ENCODE measurements around the gene KRT80.

The KRT80 gene

GRCh38 chr12:52141875-52142274 is 49.9 kb downstream of the KRT80 start:
- in situ Hi-C loops (cut with MboI; ENCODE audit: low sequenced_read_pairs), result no loop called here

GRCh38 chr12:52141306-52141705 is 50.5 kb downstream of the KRT80 start:
- in situ Hi-C loops (cut with MboI; ENCODE audit: low sequenced_read_pairs), result no loop called here

- in situ Hi-C loops (cut with MboI; ENCODE audit: low sequenced_read_pairs), result no loop called here
These were observed 52.2 kb downstream of the KRT80 start for GRCh38 chr12:52139579-52140062.

- in situ Hi-C loops (cut with MboI; ENCODE audit: low sequenced_read_pairs), result no loop called here
These were observed 52.7 kb downstream of the KRT80 start for GRCh38 chr12:52139147-52139546.

- in situ Hi-C loops (cut with MboI; ENCODE audit: low sequenced_read_pairs), result no loop called here
These were observed 54.1 kb downstream of the KRT80 start for GRCh38 chr12:52137746-52138145.

DNA sequence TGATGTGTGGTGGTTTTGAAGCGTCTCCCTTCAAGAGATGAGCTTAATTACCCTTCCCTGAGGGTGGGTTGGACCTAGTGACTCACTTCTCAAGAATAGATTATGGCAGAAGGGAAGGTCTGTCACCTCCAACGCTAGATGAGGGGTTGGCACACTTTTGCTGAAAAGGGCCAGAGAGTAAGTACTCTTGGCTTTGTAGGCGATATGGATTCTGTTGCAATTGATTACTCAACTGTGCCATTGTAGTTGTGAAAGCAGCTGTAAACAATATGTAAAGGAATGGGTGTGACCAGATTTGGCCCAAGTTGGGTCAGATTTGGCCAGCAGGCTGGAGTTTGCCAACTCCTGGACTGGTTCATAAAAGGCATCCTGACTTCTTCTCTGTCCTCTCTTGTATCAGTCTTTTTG is 59.1 kb downstream of the KRT80 start:
- in situ Hi-C loops (cut with MboI; ENCODE audit: low sequenced_read_pairs), result no loop called here

GRCh38 chr12:52130711-52131110 is 61.1 kb downstream of the KRT80 start:
- in situ Hi-C loops (cut with MboI; ENCODE audit: low sequenced_read_pairs), result no loop called here

- in situ Hi-C loops (cut with MboI; ENCODE audit: low sequenced_read_pairs), result no loop called here
These were observed 63.9 kb downstream of the KRT80 start for GRCh38 chr12:52127683-52128450.

- in situ Hi-C loops (cut with MboI; ENCODE audit: low sequenced_read_pairs), result no loop called here
These were observed 64.9 kb downstream of the KRT80 start for GRCh38 chr12:52126605-52127578.

GRCh38 chr12:52126050-52126604 is 65.7 kb downstream of the KRT80 start:
- in situ Hi-C loops (cut with MboI; ENCODE audit: low sequenced_read_pairs), result no loop called here

GRCh38 chr12:52125476-52125900 is 66.3 kb downstream of the KRT80 start:
- in situ Hi-C loops (cut with MboI; ENCODE audit: low sequenced_read_pairs), result no loop called here

DNA sequence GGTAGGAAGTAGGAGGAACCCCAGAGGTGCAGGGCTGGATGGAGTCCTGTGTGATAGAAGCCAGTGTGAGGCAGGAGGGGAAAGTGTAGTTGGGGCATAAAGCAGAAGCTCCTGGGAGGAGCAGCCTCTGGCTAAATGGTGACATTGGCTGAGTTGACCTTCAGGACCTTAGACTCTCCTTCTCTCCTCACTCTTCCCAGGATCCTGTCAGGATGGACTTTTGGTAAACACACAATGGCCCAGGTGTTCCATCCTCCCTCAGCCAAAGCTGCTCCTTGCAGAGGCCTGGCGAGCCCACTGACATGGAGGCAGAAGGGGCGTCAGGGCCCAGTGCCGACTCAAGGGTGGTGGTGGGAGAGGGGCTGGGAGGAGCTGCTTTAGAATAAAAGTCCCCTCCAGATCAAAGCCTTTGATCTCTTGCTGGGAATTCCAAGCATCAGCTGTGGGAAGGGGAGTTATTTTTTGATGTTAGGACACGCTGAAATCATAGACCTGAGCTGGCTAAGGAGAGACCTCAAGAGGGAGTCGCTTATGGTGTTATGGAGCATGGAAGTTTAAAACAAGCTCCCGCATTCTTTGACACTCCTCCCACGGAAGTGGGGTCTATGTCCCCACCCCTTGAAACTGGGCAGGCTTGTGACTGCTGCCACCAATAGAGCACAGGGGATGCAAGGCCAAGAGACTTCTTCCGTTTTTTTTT is 68.2 kb downstream of the KRT80 start:
- in situ Hi-C loops (cut with MboI; ENCODE audit: low sequenced_read_pairs), result no loop called here

DNA sequence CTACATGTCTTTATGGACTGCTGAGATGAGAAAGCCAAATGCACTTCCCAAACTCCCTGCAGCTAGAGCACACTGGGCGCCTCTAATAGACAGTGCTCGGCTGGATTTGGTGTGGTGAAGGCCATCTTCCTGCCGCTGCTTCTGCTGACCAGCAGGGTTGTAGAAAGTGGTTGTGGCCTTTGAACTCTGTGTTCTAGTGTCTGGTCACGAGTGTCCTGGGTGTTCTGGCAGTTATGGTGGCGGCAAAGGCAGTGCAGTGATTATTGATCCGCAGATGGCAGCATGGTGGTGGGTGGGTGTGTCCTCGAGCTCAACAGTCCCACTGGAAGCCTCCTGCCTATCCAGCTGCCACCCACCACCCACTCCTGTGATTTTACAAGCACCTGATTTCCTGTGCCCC is 68.9 kb downstream of the KRT80 start:
- in situ Hi-C loops (cut with MboI; ENCODE audit: low sequenced_read_pairs), result no loop called here

GRCh38 chr12:52122540-52122871 is 69.3 kb downstream of the KRT80 start:
- in situ Hi-C loops (cut with MboI; ENCODE audit: low sequenced_read_pairs), result no loop called here

GRCh38 chr12:52121824-52122539 is 69.8 kb downstream of the KRT80 start:
- in situ Hi-C loops (cut with MboI; ENCODE audit: low sequenced_read_pairs), result no loop called here

GRCh38 chr12:52120951-52121823 is 70.6 kb downstream of the KRT80 start:
- in situ Hi-C loops (cut with MboI; ENCODE audit: low sequenced_read_pairs), result no loop called here

GRCh38 chr12:52119398-52120254 is 72.2 kb downstream of the KRT80 start:
- in situ Hi-C loops (cut with MboI; ENCODE audit: low sequenced_read_pairs), result no loop called here
